ENCODE results near the gene FAM110A. TPM values are rescaled to one million over a fixed set of nuclear protein-coding genes. Genes with fewer than 3 reads are reported as not detected.
A peak's percentile ranks its signal among the peaks of the same experiment; 100 is the strongest.
"Not testable (repeated sequence)": the region's sequence is repeated elsewhere in the genome, so short reads cannot be mapped to it uniquely, and the experiment has no call there.

Gene FAM110A
- total RNA-seq, 4 donors from 2014 or later = 2.9 to 5.2 (median 3.1) TPM

DNA sequence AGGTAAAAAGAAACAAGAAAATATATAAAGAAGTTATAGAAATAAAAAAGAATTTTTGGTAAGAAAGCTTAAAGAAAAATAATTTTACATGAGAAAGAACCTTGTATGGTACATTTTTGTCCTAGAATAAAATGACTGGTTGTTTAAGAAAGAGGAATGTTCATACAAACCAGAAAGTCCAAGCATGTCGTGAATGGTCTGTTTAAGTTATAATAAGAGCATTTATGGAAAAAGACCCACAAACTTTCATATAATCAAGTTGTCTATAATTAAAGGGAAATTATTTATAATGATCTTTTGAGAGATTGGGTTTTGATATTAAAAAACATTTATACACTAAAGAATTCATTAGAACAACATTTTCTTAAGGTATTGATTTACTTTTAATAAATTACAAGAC is 27.8 kb upstream of the FAM110A start:
- ATAC-seq (ENCODE audit: low FRiP score) = no peak
- TF ChIP-seq, protein P1, sequence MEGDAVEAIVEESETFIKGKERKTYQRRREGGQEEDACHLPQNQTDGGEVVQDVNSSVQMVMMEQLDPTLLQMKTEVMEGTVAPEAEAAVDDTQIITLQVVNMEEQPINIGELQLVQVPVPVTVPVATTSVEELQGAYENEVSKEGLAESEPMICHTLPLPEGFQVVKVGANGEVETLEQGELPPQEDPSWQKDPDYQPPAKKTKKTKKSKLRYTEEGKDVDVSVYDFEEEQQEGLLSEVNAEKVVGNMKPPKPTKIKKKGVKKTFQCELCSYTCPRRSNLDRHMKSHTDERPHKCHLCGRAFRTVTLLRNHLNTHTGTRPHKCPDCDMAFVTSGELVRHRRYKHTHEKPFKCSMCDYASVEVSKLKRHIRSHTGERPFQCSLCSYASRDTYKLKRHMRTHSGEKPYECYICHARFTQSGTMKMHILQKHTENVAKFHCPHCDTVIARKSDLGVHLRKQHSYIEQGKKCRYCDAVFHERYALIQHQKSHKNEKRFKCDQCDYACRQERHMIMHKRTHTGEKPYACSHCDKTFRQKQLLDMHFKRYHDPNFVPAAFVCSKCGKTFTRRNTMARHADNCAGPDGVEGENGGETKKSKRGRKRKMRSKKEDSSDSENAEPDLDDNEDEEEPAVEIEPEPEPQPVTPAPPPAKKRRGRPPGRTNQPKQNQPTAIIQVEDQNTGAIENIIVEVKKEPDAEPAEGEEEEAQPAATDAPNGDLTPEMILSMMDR (IDR thresholded peaks at IDR 0.05) = no peak

GRCh38 chr20:811776-812434 is 21.6 kb upstream of the FAM110A start:
- DNase-seq (ENCODE audit: low spot score); ATAC-seq (ENCODE audit: low FRiP score): not testable (repeated sequence)

More for the DNA sequence above, 27.8 kb upstream of the FAM110A start:
- DNase-seq (ENCODE audit: low spot score) = no peak

GRCh38 chr20:812435-812814 is 21.1 kb upstream of the FAM110A start:
- DNase-seq (ENCODE audit: low spot score); ATAC-seq (ENCODE audit: low FRiP score): not testable (repeated sequence)

- DNase-seq (ENCODE audit: low spot score) (no peak), ATAC-seq (ENCODE audit: low FRiP score) (no peak)
- TF ChIP-seq, protein P1 (IDR thresholded peaks at IDR 0.05) = no peak
Measured at GRCh38 chr20:813390-813789, 20.1 kb upstream of the FAM110A start.

DNA sequence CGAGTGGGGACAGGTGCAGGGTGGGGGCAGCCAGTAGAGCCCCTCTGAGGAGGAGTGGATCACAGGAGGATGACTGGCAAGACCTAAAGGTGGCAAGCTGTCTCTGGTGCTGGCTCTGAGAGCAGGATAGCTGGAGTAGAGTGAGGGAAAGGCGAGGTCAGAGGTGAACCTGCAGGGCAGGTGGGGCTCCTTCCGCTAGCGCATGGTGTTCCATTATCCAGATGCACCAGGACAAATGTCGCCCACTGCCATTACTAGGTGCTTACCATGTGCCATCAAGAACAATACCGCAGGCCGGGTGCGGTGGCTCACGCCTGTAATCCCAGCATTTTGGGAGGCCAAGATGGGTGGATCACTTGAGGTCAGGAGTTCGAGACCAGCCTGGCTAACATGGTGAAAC is 18.3 kb upstream of the FAM110A start:
- DNase-seq (ENCODE audit: low spot score) (no peak), ATAC-seq (ENCODE audit: low FRiP score) (no peak)
- TF ChIP-seq, protein P1 (IDR thresholded peaks at IDR 0.05) = no peak

DNA sequence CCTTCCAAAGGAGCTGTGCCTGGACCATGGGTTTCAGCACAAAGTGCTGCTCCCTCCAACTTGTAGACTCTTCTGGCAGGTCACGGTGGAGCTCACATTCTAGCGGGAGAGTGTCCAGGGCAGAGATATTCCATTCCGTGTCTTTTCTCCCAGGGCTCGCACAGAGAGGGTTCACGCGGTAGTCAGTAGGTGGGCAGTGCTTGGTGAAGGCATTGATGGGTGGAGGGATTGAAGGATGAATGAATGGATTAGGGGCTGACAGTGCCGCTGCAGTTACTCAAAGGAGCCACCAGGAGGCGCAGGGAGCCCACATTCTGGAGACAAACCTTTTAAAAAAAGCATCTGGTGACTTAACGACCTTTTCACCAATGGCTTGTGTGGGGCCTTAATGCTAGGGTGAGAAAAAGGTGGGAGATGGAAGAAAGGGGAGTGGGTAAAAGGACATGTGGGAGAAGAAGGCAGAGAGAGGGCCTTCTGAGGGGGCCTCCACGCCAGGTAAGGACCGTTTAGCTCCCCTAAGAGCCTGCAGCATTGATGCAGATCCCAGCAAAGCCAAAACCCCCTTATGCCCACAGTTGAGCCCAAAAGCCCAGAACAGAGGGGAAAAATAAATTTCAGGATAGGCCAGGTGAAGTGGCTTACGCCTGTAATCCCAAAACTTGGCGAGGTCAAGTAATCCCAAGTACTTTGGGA is 17.5 kb upstream of the FAM110A start:
- DNase-seq (ENCODE audit: low spot score) (no peak), ATAC-seq (ENCODE audit: low FRiP score) (no peak)
- TF ChIP-seq, protein P1 (IDR thresholded peaks at IDR 0.05) = peak in 2 of 3 donors; percentile 91 to 97

DNA sequence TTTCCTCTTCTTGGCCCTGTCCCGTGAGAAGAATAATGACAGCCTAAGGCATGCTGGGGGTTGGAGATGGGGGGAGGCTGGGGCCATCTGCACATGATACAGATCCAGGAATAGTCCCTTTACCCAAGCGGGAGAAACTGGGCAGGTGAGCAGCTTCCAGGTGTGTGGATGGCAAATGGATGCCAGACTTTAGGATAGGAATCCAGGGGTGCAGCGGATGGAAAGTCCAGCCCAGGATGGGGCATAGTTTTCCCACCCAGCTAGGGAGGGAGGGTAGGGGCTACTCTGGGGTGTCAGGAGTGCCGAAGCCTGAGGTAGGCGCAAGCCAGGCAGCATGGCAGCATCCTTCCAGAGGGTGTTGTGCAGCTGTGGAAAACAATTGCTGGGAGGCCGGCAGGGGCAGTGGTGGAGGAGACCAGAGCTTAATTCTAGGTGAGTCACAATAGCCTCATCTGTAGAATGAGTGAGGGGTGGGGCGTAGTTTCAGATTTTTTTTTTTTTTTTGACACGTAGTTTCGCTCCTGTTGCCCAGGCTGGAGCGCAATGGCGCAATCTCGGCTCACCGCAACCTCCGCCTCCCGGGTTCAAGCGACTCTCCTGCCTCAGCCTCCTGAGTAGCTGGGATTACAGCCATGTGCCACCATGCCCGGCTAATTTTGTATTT is 15.4 kb upstream of the FAM110A start:
- ATAC-seq (ENCODE audit: low FRiP score) (no peak), DNase-seq (ENCODE audit: low spot score) (no peak)
- TF ChIP-seq, protein P1 (IDR thresholded peaks at IDR 0.05) = no peak
